H1 (cell line): Measurements from ENCODE around the gene FXYD5. TPM values are rescaled to one million over a fixed set of nuclear protein-coding genes. Genes with fewer than 3 reads are reported as not detected.

Experiments used
- CTCF ChIA-PET: fragments of 300-600 bp; sonication (Branson Sonifier 250); formaldehyde crosslinking; loops from one replicate; lab custom pipeline; 2021; ENCODE audit not compliant: partially characterized antibody; lab: Charles Lee
- POLR2A ChIA-PET: fragments of 300-600 bp; sonication (Branson Sonifier 250); formaldehyde crosslinking; loops from one replicate; lab custom pipeline; 2021; ENCODE audit warnings: inconsistent platforms; ENCODE audit not compliant: partially characterized antibody; lab: Charles Lee
- DNase-seq, 2 experiments: peaks; one replicate each; pipeline versions ENCODE4 v3.0.0 to v3.0.0-alpha.2; 2010 to 2022; ENCODE audit warnings: low spot score in 2 of 2, low read depth in 1 of 2, mixed read lengths in 1 of 2
- FAIRE-seq: peaks from 2 replicates; lab custom pipeline; 2011; peaks lifted over from hg19 to GRCh38; lab: Jason Lieb, UNC
- H2AFZ ChIP-seq: 2 replicates; pipeline ENCODE4 v1.8.1; 2012; ENCODE audit warnings: low read length, inconsistent platforms
- H2AK5ac ChIP-seq: 2 replicates; pipeline ENCODE4 v1.6.1; 2013; ENCODE audit warnings: low read depth, low read length
- H2BK120ac ChIP-seq: replicated peaks from 2 replicates; pipeline ENCODE3; 2013; ENCODE audit warnings: low read depth, low read length, inconsistent platforms
- H2BK12ac ChIP-seq: 2 replicates; pipeline ENCODE4 v1.6.1; 2013; ENCODE audit warnings: low read depth, low read length
- H2BK15ac ChIP-seq: 2 replicates; pipeline ENCODE4 v1.6.1; 2013; ENCODE audit warnings: low read length
- H2BK20ac ChIP-seq: 2 replicates; pipeline ENCODE4 v1.6.1; 2013; ENCODE audit warnings: low read length
- H2BK5ac ChIP-seq: 2 replicates; pipeline ENCODE4 v1.6.1; 2013; ENCODE audit warnings: low read depth, low read length
- H3K14ac ChIP-seq: 2 replicates; pipeline ENCODE4 v1.6.1; 2013; ENCODE audit warnings: inconsistent platforms; ENCODE audit not compliant: insufficient read length
- H3K18ac ChIP-seq: 2 replicates; pipeline ENCODE4 v1.6.1; 2013; ENCODE audit warnings: low read length; ENCODE audit errors: extremely low read depth
- H3K23ac ChIP-seq: 2 replicates; pipeline ENCODE4 v1.6.1; 2013; ENCODE audit warnings: inconsistent platforms; ENCODE audit not compliant: insufficient read length
- H3K23me2 ChIP-seq: 2 replicates; pipeline ENCODE4 v1.6.1; 2013; ENCODE audit warnings: low read depth, low read length
- H3K27ac ChIP-seq: 2 replicates; pipeline ENCODE4 v1.6.1; 2011; ENCODE audit warnings: low read depth, low read length, inconsistent platforms
- H3K27me3 ChIP-seq, 4 experiments: replicated peaks in 1 of 4; 1 replicate in 1 of 4; 2 replicates in 3 of 4; pipeline versions ENCODE4 v1.6.1 to v1.8.1; 2011 to 2013; ENCODE audit warnings: low read length in 3 of 4, mild to moderate bottlenecking in 3 of 4, inconsistent platforms in 2 of 4, mixed read lengths in 2 of 4, moderate library complexity in 1 of 4; ENCODE audit not compliant: control insufficient read depth in 3 of 4, insufficient read depth in 3 of 4; ENCODE audit errors: extremely low read depth in 1 of 4
- H3K36me3 ChIP-seq, 4 experiments: 2 replicates each; pipeline versions ENCODE4 v1.6.1 to v1.8.1; 2011 to 2013; ENCODE audit warnings: mild to moderate bottlenecking in 4 of 4, low read length in 3 of 4, moderate library complexity in 2 of 4, control low read depth in 1 of 4, inconsistent platforms in 1 of 4; ENCODE audit not compliant: insufficient read depth in 4 of 4, control insufficient read depth in 2 of 4
- H3K4ac ChIP-seq: replicated peaks from 2 replicates; pipeline ENCODE3; 2013; ENCODE audit warnings: low read length, low read depth, mixed read lengths, inconsistent platforms; ENCODE audit not compliant: insufficient read length
- H3K4me1 ChIP-seq, 4 experiments: replicated peaks in 1 of 4; 1 replicate in 1 of 4; 2 replicates in 3 of 4; pipeline versions ENCODE4 v1.6.1 to v1.8.1; 2011 to 2013; ENCODE audit warnings: low read length in 3 of 4, inconsistent platforms in 2 of 4, mixed read lengths in 1 of 4; ENCODE audit not compliant: insufficient read depth in 4 of 4, control insufficient read depth in 3 of 4
- H3K4me2 ChIP-seq, 2 experiments: 2 replicates each; pipeline versions ENCODE4 v1.6.1 to v1.8.1; 2011 to 2013; ENCODE audit warnings: low read depth in 2 of 2, low read length in 2 of 2, control low read depth in 1 of 2, inconsistent platforms in 1 of 2, mild to moderate bottlenecking in 1 of 2; ENCODE audit not compliant: insufficient read depth in 1 of 2
- H3K4me3 ChIP-seq, 4 experiments: fragments of 200-600, 300-600 bp in 1 of 4; sonication (generic), shearing (Covaris generic), sonication (Bioruptor Twin) in 1 of 4; 2 replicates each; pipeline versions ENCODE4 v1.5.1 to v1.8.1; 2011 to 2016; ENCODE audit warnings: low read length in 4 of 4, low read depth in 3 of 4, control low read depth in 2 of 4, inconsistent platforms in 2 of 4, mild to moderate bottlenecking in 2 of 4, mixed read lengths in 1 of 4, moderate library complexity in 1 of 4; ENCODE audit not compliant: insufficient read depth in 2 of 4; ENCODE audit errors: extremely low read depth in 1 of 4
- H3K56ac ChIP-seq: replicated peaks from 2 replicates; pipeline ENCODE3; 2013; ENCODE audit warnings: low read depth, mild to moderate bottlenecking, mixed read lengths, low read length, inconsistent platforms; ENCODE audit not compliant: insufficient read length
- H3K79me1 ChIP-seq: 2 replicates; pipeline ENCODE4 v1.6.1; 2013; ENCODE audit warnings: low read depth, low read length, control low read depth
- H3K79me2 ChIP-seq, 2 experiments: 2 replicates each; pipeline versions ENCODE4 v1.6.1 to v1.8.1; 2012 to 2013; ENCODE audit warnings: low read length in 2 of 2, mild to moderate bottlenecking in 2 of 2, inconsistent platforms in 1 of 2; ENCODE audit not compliant: insufficient read depth in 2 of 2, control insufficient read depth in 1 of 2
- H3K9ac ChIP-seq, 4 experiments: replicated peaks in 1 of 4; 1 replicate in 1 of 4; 2 replicates in 3 of 4; pipeline versions ENCODE4 v1.6.1 to v1.8.1; 2011 to 2013; ENCODE audit warnings: low read depth in 3 of 4, low read length in 3 of 4, control low read depth in 2 of 4, mild to moderate bottlenecking in 2 of 4, moderate library complexity in 2 of 4, inconsistent platforms in 1 of 4; ENCODE audit errors: extremely low read depth in 1 of 4
- H3K9me3 ChIP-seq, 2 experiments: 2 replicates each; pipeline versions ENCODE4 v1.6.1 to v1.8.1; 2012 to 2013; ENCODE audit warnings: mild to moderate bottlenecking in 2 of 2, moderate library complexity in 2 of 2, control low read depth in 1 of 2, inconsistent platforms in 1 of 2, low read depth in 1 of 2, low read length in 1 of 2, mixed read lengths in 1 of 2; ENCODE audit not compliant: insufficient read depth in 2 of 2
- H4K20me1 ChIP-seq, 2 experiments: replicated peaks in 1 of 2; 2 replicates each; pipeline versions ENCODE3 to v1.8.1; 2011 to 2013; ENCODE audit warnings: inconsistent platforms in 2 of 2, low read length in 2 of 2, mild to moderate bottlenecking in 1 of 2; ENCODE audit not compliant: insufficient read depth in 2 of 2, control insufficient read depth in 1 of 2
- H4K5ac ChIP-seq: 2 replicates; pipeline ENCODE4 v1.6.1; 2013; ENCODE audit warnings: low read length, low read depth, mixed read lengths, inconsistent platforms; ENCODE audit not compliant: insufficient read length
- H4K8ac ChIP-seq: 2 replicates; pipeline ENCODE4 v1.8.0; 2013; ENCODE audit warnings: mild to moderate bottlenecking, moderate library complexity, low read length, inconsistent platforms; ENCODE audit not compliant: insufficient read depth; ENCODE audit errors: extremely low read depth
- H4K91ac ChIP-seq: replicated peaks from 2 replicates; pipeline ENCODE3; 2013; ENCODE audit warnings: low read length, mixed read lengths, inconsistent platforms; ENCODE audit not compliant: insufficient read length
- BCL11A ChIP-seq, 2 experiments: IDR thresholded peaks; one replicate each; pipeline ENCODE4 v1.6.1; 2011; ENCODE audit warnings: low read depth in 2 of 2, low read length in 2 of 2, mild to moderate bottlenecking in 2 of 2
- BRCA1 ChIP-seq: IDR thresholded peaks from 2 replicates; pipeline ENCODE4 v1.6.1; 2012; ENCODE audit warnings: low read depth, low read length, improper control_type of control experiment
- CHD1 ChIP-seq: IDR thresholded peaks from 2 replicates; pipeline ENCODE4 v1.6.1; 2012; ENCODE audit warnings: low read depth, low read length, improper control_type of control experiment
- HDAC6 ChIP-seq: IDR thresholded peaks from one replicate; pipeline ENCODE4 v1.7.1; 2012; ENCODE audit warnings: low read depth, mild to moderate bottlenecking, inconsistent platforms, low read length, moderate library complexity
- JUN ChIP-seq: IDR thresholded peaks from 2 replicates; pipeline ENCODE4 v1.6.1; 2011; ENCODE audit warnings: low read depth, mild to moderate bottlenecking, improper control_type of control experiment, low read length
- KDM4A ChIP-seq: IDR thresholded peaks from one replicate; pipeline ENCODE4 v1.7.1; 2012; ENCODE audit warnings: low read depth, mild to moderate bottlenecking, moderate library complexity, low read length, inconsistent platforms; ENCODE audit not compliant: severe bottlenecking
- KDM5A ChIP-seq: fragments of 200-600 bp; IDR thresholded peaks from 2 replicates; pipeline ENCODE4 v1.7.1; 2012; ENCODE audit warnings: mild to moderate bottlenecking, low read length, inconsistent platforms, mixed read lengths
- MAFK ChIP-seq: IDR thresholded peaks from 2 replicates; pipeline ENCODE4 v1.6.1; 2012; ENCODE audit warnings: low read depth, mild to moderate bottlenecking, improper control_type of control experiment, low read length
- NANOG ChIP-seq: IDR thresholded peaks from 2 replicates; pipeline ENCODE4 v1.6.1; 2011; ENCODE audit warnings: low read length, low read depth, mild to moderate bottlenecking, inconsistent platforms; ENCODE audit not compliant: insufficient read depth, poor library complexity, severe bottlenecking
- SIRT6 ChIP-seq: IDR thresholded peaks from one replicate; pipeline ENCODE4 v1.7.1; 2012; ENCODE audit warnings: low read length, inconsistent platforms
- SP2 ChIP-seq: IDR thresholded peaks from 2 replicates; pipeline ENCODE4 v1.6.1; 2012; ENCODE audit warnings: mild to moderate bottlenecking, low read length, inconsistent platforms
- SP4 ChIP-seq: IDR thresholded peaks from 2 replicates; pipeline ENCODE4 v1.6.1; 2012; ENCODE audit warnings: low read length, inconsistent platforms
- TAF7 ChIP-seq: optimal IDR thresholded peaks from 2 replicates; pipeline ENCODE3; 2011; ENCODE audit warnings: low read depth, mild to moderate bottlenecking, inconsistent platforms, low read length, moderate library complexity, borderline replicate concordance
- WGBS, 2 experiments: shearing (Covaris generic) in 1 of 2; methylation state at CpG; one replicate each; pipeline versions ENCODE4 v1.1.6 to v1.1.7; 2013 to 2015; ENCODE audit warnings: low lambda C conversion rate in 2 of 2, mixed read lengths in 2 of 2, inconsistent platforms in 1 of 2, low coverage in 1 of 2, missing lambda C conversion rate in 1 of 2; ENCODE audit not compliant: insufficient replicate concordance in 2 of 2, insufficient coverage in 1 of 2, insufficient read length in 1 of 2; ENCODE audit errors: extremely low coverage in 1 of 2, missing lambda C conversion rate in 1 of 2; 5-methylcytosine and 5-hydroxymethylcytosine counted together
- polyA plus RNA-seq, 7 experiments: library from polyadenylated mRNA; depleted of rRNA in 3 of 7; stranded (reverse) in 5 of 7; unstranded in 2 of 7; fragments of >200 nt in 5 of 7; fragments of 200-250 nt in 2 of 7; gene quantifications; 1 replicate in 5 of 7; 2 replicates in 1 of 7; 4 replicates in 1 of 7; pipeline versions ENCODE4 v1.2.1 to v1.2.3, GENCODE V29; 2011 to 2013; ENCODE audit warnings: missing spikeins in 2 of 7, mixed read lengths in 2 of 7
- total RNA-seq: library from RNA; stranded (reverse); fragmentation: NEBNext Ultra II Directional; extraction: Animal tissue kit (Norgen Biotek cat#: 25700); gene quantifications from 2 replicates; pipeline ENCODE4 v1.2.1, GENCODE V29; 2021
- TF ChIP-seq, protein P1 (sequence below): IDR thresholded peaks from 2 replicates; pipeline ENCODE4 v1.6.1; 2012; ENCODE audit warnings: low read length, inconsistent platforms

FXYD5 gene
- total and polyA plus RNA-seq, 2 of the 8 experiments (the other 6 are each of a cell fraction or from before 2014, with no cell fraction given) = 99.0 to 191 TPM

DNA sequence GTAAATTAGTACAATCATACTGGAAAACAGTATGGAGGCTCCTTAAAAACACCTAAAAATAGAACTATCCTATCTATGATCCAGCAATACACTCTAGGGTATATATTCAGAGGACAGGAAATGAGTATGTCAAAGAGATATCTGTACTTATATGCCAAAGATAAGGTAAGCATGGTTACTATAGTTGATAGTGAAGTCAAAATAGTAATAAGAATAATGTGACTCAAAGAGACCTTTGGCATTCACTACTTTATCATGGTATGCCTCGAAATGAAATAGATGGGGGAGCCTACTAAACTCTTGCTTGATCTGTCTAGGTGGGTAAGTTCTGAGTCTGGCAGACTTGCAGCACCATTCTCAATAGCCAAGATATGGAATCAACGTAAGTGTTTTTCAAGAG is 30.3 kb downstream of the FXYD5 start:
- Histone ChIP-seq H3K18ac (no peak overlapping the region), H3K36me3 (no peaks in the 10 kb centered on the region), H2BK12ac (no peak overlapping the region), H2AK5ac (no peak overlapping the region), H3K14ac (no peak overlapping the region), H2BK20ac (no peak overlapping the region), H4K91ac (no peak overlapping the region), H3K9me3 (no peaks in the 10 kb centered on the region), H2BK120ac (no peak overlapping the region), H4K5ac (no peak overlapping the region), H3K27ac (no peak overlapping the region), H3K4me3 (no peak overlapping the region), H4K20me1 (no peaks in the 10 kb centered on the region), H3K79me2 (no peaks in the 10 kb centered on the region), H2AFZ (no peak overlapping the region), H4K8ac (no peak overlapping the region), H3K79me1 (no peaks in the 10 kb centered on the region), H3K4me2 (no peak overlapping the region), H3K23ac (no peak overlapping the region), H3K9ac (no peak overlapping the region), H3K23me2 (no peaks in the 10 kb centered on the region), H2BK5ac (no peak overlapping the region), H3K27me3 (no peaks in the 10 kb centered on the region; a peak in 1 of 7 replicates), H3K4me1 (no peaks in the 10 kb centered on the region), H3K4ac (no peak overlapping the region), H3K56ac (no peak overlapping the region), H2BK15ac (no peak overlapping the region)
- FAIRE-seq (no peak), DNase-seq (no peak)
- ChIA-PET POLR2A (no interaction called here), CTCF (no interaction called here)
- TF ChIP-seq SP4 (no peak), TAF7 (no peak), KDM4A (no peak), SP2 (no peak), HDAC6 (no peak), MAFK (no peak), SIRT6 (no peak), NANOG (no peak), KDM5A (no peak), JUN (no peak), BRCA1 (no peak), CHD1 (no peak), BCL11A (IDR thresholded peaks at IDR 0.05; ENCODE audit: low read depth in 2 of 2, low read length in 2 of 2) (no peak)
- TF ChIP-seq, protein P1, sequence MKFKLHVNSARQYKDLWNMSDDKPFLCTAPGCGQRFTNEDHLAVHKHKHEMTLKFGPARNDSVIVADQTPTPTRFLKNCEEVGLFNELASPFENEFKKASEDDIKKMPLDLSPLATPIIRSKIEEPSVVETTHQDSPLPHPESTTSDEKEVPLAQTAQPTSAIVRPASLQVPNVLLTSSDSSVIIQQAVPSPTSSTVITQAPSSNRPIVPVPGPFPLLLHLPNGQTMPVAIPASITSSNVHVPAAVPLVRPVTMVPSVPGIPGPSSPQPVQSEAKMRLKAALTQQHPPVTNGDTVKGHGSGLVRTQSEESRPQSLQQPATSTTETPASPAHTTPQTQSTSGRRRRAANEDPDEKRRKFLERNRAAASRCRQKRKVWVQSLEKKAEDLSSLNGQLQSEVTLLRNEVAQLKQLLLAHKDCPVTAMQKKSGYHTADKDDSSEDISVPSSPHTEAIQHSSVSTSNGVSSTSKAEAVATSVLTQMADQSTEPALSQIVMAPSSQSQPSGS = no peak
- 90% methylated on average over 2 of the region's 2 CpGs; no CpG with 5 or more reads in 1 of the 2 experiments for WGBS, 2 experiments
